Erythroblast (primary cell): Measurements from ENCODE around the gene LRRK2.
"Not testable (repeated sequence)": the region's sequence is repeated elsewhere in the genome, so short reads cannot be mapped to it uniquely, and the experiment has no call there.

ENCODE experiments used
- DNase-seq, 2 experiments: peaks; one replicate each; lab custom pipeline; 2025; lab: John Stamatoyannopoulos, UW
- GATA1 ChIP-seq: IDR thresholded peaks from 2 replicates; pipeline ENCODE4 v1.6.1; 2011; ENCODE audit warnings: low read depth, mild to moderate bottlenecking, control low read depth, low read length, moderate library complexity
- POLR2A ChIP-seq: IDR thresholded peaks from 2 replicates; pipeline ENCODE4 v1.6.1; 2011; ENCODE audit warnings: mild to moderate bottlenecking, low read length

The LRRK2 gene

GRCh38 chr12:40248585-40249297, 23.9 kb downstream of the LRRK2 start:
- TF ChIP-seq POLR2A (no peak), GATA1 (no peak)
- no peak for DNase-seq

GRCh38 chr12:40250652-40251051, 25.9 kb downstream of the LRRK2 start:
- not testable (repeated sequence) for DNase-seq

- no peak for DNase-seq
- TF ChIP-seq GATA1 (no peak), POLR2A (no peak)
These were observed 29.1 kb downstream of the LRRK2 start for GRCh38 chr12:40253936-40254335.

GRCh38 chr12:40254455-40255085, 29.8 kb downstream of the LRRK2 start:
- DNase-seq, result no peak
- TF ChIP-seq GATA1 (no peak), POLR2A (no peak)

GRCh38 chr12:40258371-40258770, 33.6 kb downstream of the LRRK2 start:
- TF ChIP-seq POLR2A, result no peak
- TF ChIP-seq GATA1, result no peak

GRCh38 chr12:40261937-40262336, 37.1 kb downstream of the LRRK2 start:
- no peak for DNase-seq
- TF ChIP-seq GATA1 (no peak), POLR2A (no peak)

More at GRCh38 chr12:40258371-40258770, 33.6 kb downstream of the LRRK2 start:
- DNase-seq, result no peak

GRCh38 chr12:40262657-40263056, 37.9 kb downstream of the LRRK2 start:
- TF ChIP-seq POLR2A (no peak), GATA1 (no peak)

GRCh38 chr12:40263616-40264409, 39.0 kb downstream of the LRRK2 start:
- TF ChIP-seq GATA1, result no peak
- TF ChIP-seq POLR2A, result no peak
- DNase-seq, result no peak

More at GRCh38 chr12:40262657-40263056, 37.9 kb downstream of the LRRK2 start:
- no peak for DNase-seq

GRCh38 chr12:40271981-40272664, 47.3 kb downstream of the LRRK2 start:
- TF ChIP-seq POLR2A, result no peak
- no peak for TF ChIP-seq GATA1
- no peak for DNase-seq

GRCh38 chr12:40281791-40282364, 57.1 kb downstream of the LRRK2 start:
- no peak for TF ChIP-seq POLR2A
- no peak for DNase-seq

- DNase-seq, result no peak
These were observed 61.8 kb downstream of the LRRK2 start for GRCh38 chr12:40286583-40286982.

GRCh38 chr12:40287369-40287975, 62.7 kb downstream of the LRRK2 start:
- no peak for DNase-seq
- TF ChIP-seq GATA1 (no peak), POLR2A (no peak)

More at GRCh38 chr12:40286583-40286982, 61.8 kb downstream of the LRRK2 start:
- TF ChIP-seq POLR2A (no peak), GATA1 (no peak)
